ENCODE measurements around the gene CLIC6.

The CLIC6 gene

GRCh38 chr21:34730756-34731445 is 62.1 kb downstream of the CLIC6 start:
- Histone ChIP-seq H3K4me1 (ENCODE audit: insufficient read depth, low read length) (peaks cover 6% of the 10 kb centered on the region; the same call in 1 of the 2 replicates), H3K4me3 (ENCODE audit: low read length) (no peak overlapping the region), H3K27me3 (ENCODE audit: insufficient read depth, low read length) (no peaks in the 10 kb centered on the region), H3K36me3 (ENCODE audit: insufficient read depth, low read length) (no peaks in the 10 kb centered on the region), H3K9ac (ENCODE audit: low read depth, low read length) (no peak overlapping the region), H3K9me3 (ENCODE audit: insufficient read depth, low read depth, low read length) (no peaks in the 10 kb centered on the region), H3K27ac (ENCODE audit: low read depth, low read length) (no peak overlapping the region)
- WGBS, result 91% methylated on average over 5 of the region's 5 CpGs

- Histone ChIP-seq H3K4me1 (ENCODE audit: insufficient read depth, low read length) (peaks cover 6% of the 10 kb centered on the region; the same call in 1 of the 2 replicates), H3K27ac (ENCODE audit: low read depth, low read length) (no peak overlapping the region), H3K27me3 (ENCODE audit: insufficient read depth, low read length) (no peaks in the 10 kb centered on the region), H3K4me3 (ENCODE audit: low read length) (no peak overlapping the region), H3K9me3 (ENCODE audit: insufficient read depth, low read depth, low read length) (no peaks in the 10 kb centered on the region), H3K9ac (ENCODE audit: low read depth, low read length) (no peak overlapping the region), H3K36me3 (ENCODE audit: insufficient read depth, low read length) (no peaks in the 10 kb centered on the region)
- 98% methylated on average over 4 of the region's 4 CpGs for WGBS
Observed at GRCh38 chr21:34732388-34732821, 63.6 kb downstream of the CLIC6 start.

GRCh38 chr21:34733852-34734251 is 65.1 kb downstream of the CLIC6 start:
- H3K4me1 ChIP-seq (ENCODE audit: insufficient read depth, low read length), result peaks cover 1% of the 10 kb centered on the region; the same call in 1 of the 2 replicates
- H3K4me3 ChIP-seq (ENCODE audit: low read length), result no peak overlapping the region
- WGBS, result 94% methylated on average over 4 of the region's 4 CpGs
- no peak overlapping the region for H3K27ac ChIP-seq (ENCODE audit: low read depth, low read length)
- H3K36me3 ChIP-seq (ENCODE audit: insufficient read depth, low read length), result no peaks in the 10 kb centered on the region
- H3K9ac ChIP-seq (ENCODE audit: low read depth, low read length), result no peak overlapping the region
- H3K9me3 ChIP-seq (ENCODE audit: insufficient read depth, low read depth, low read length), result no peaks in the 10 kb centered on the region
- no peaks in the 10 kb centered on the region for H3K27me3 ChIP-seq (ENCODE audit: insufficient read depth, low read length)

GRCh38 chr21:34734696-34735095 is 65.9 kb downstream of the CLIC6 start:
- no peaks in the 10 kb centered on the region for H3K9me3 ChIP-seq (ENCODE audit: insufficient read depth, low read depth, low read length)
- H3K9ac ChIP-seq (ENCODE audit: low read depth, low read length), result no peak overlapping the region
- H3K36me3 ChIP-seq (ENCODE audit: insufficient read depth, low read length), result no peaks in the 10 kb centered on the region
- H3K27me3 ChIP-seq (ENCODE audit: insufficient read depth, low read length), result no peaks in the 10 kb centered on the region
- 94% methylated on average over 7 of the region's 7 CpGs for WGBS
- no peaks in the 10 kb centered on the region for H3K4me1 ChIP-seq (ENCODE audit: insufficient read depth, low read length)
- no peak overlapping the region for H3K27ac ChIP-seq (ENCODE audit: low read depth, low read length)
- H3K4me3 ChIP-seq (ENCODE audit: low read length), result no peak overlapping the region

- no peaks in the 10 kb centered on the region for H3K36me3 ChIP-seq (ENCODE audit: insufficient read depth, low read length)
- H3K4me1 ChIP-seq (ENCODE audit: insufficient read depth, low read length), result no peaks in the 10 kb centered on the region
- H3K27me3 ChIP-seq (ENCODE audit: insufficient read depth, low read length), result no peaks in the 10 kb centered on the region
- WGBS, result 93% methylated on average over 6 of the region's 6 CpGs
- H3K27ac ChIP-seq (ENCODE audit: low read depth, low read length), result no peak overlapping the region
- H3K4me3 ChIP-seq (ENCODE audit: low read length), result no peak overlapping the region
- H3K9me3 ChIP-seq (ENCODE audit: insufficient read depth, low read depth, low read length), result no peaks in the 10 kb centered on the region
- no peak overlapping the region for H3K9ac ChIP-seq (ENCODE audit: low read depth, low read length)
Observed at GRCh38 chr21:34736116-34736874, 67.5 kb downstream of the CLIC6 start.

- Histone ChIP-seq H3K27me3 (ENCODE audit: insufficient read depth, low read length) (no peaks in the 10 kb centered on the region), H3K4me1 (ENCODE audit: insufficient read depth, low read length) (no peaks in the 10 kb centered on the region), H3K9ac (ENCODE audit: low read depth, low read length) (no peak overlapping the region), H3K27ac (ENCODE audit: low read depth, low read length) (no peak overlapping the region), H3K4me3 (ENCODE audit: low read length) (no peak overlapping the region), H3K36me3 (ENCODE audit: insufficient read depth, low read length) (no peaks in the 10 kb centered on the region), H3K9me3 (ENCODE audit: insufficient read depth, low read depth, low read length) (no peaks in the 10 kb centered on the region)
- 96% methylated on average over 3 of the region's 3 CpGs for WGBS
Observed at GRCh38 chr21:34737115-34737514, 68.3 kb downstream of the CLIC6 start.

GRCh38 chr21:34740198-34740597 is 71.4 kb downstream of the CLIC6 start:
- Histone ChIP-seq H3K4me3 (ENCODE audit: low read length) (no peak overlapping the region), H3K27me3 (ENCODE audit: insufficient read depth, low read length) (no peaks in the 10 kb centered on the region)
- 100% methylated on average over 1 of the region's 1 CpG for WGBS

GRCh38 chr21:34743285-34743684 is 74.5 kb downstream of the CLIC6 start:
- 91% methylated on average over 9 of the region's 9 CpGs for WGBS
- H3K4me3 ChIP-seq (ENCODE audit: low read length), result no peak overlapping the region
- H3K9ac ChIP-seq (ENCODE audit: low read depth, low read length), result no peak overlapping the region
- H3K4me1 ChIP-seq (ENCODE audit: insufficient read depth, low read length), result no peaks in the 10 kb centered on the region
- H3K9me3 ChIP-seq (ENCODE audit: insufficient read depth, low read depth, low read length), result no peaks in the 10 kb centered on the region
- no peaks in the 10 kb centered on the region for H3K27me3 ChIP-seq (ENCODE audit: insufficient read depth, low read length)
- no peak overlapping the region for H3K27ac ChIP-seq (ENCODE audit: low read depth, low read length)
- no peaks in the 10 kb centered on the region for H3K36me3 ChIP-seq (ENCODE audit: insufficient read depth, low read length)

More at GRCh38 chr21:34740198-34740597, 71.4 kb downstream of the CLIC6 start:
- H3K9ac ChIP-seq (ENCODE audit: low read depth, low read length), result no peak overlapping the region
- no peaks in the 10 kb centered on the region for H3K9me3 ChIP-seq (ENCODE audit: insufficient read depth, low read depth, low read length)
- H3K27ac ChIP-seq (ENCODE audit: low read depth, low read length), result no peak overlapping the region
- no peaks in the 10 kb centered on the region for H3K4me1 ChIP-seq (ENCODE audit: insufficient read depth, low read length)
- H3K36me3 ChIP-seq (ENCODE audit: insufficient read depth, low read length), result no peaks in the 10 kb centered on the region

- Histone ChIP-seq H3K9ac (ENCODE audit: low read depth, low read length) (no peak overlapping the region), H3K27ac (ENCODE audit: low read depth, low read length) (no peak overlapping the region), H3K4me1 (ENCODE audit: insufficient read depth, low read length) (no peaks in the 10 kb centered on the region), H3K9me3 (ENCODE audit: insufficient read depth, low read depth, low read length) (no peaks in the 10 kb centered on the region), H3K4me3 (ENCODE audit: low read length) (no peak overlapping the region), H3K27me3 (ENCODE audit: insufficient read depth, low read length) (no peaks in the 10 kb centered on the region), H3K36me3 (ENCODE audit: insufficient read depth, low read length) (no peaks in the 10 kb centered on the region)
- WGBS, result 85% methylated on average over 9 of the region's 9 CpGs
Observed at GRCh38 chr21:34743831-34744230, 75.0 kb downstream of the CLIC6 start.

GRCh38 chr21:34744801-34745200 is 76.0 kb downstream of the CLIC6 start:
- Histone ChIP-seq H3K4me1 (ENCODE audit: insufficient read depth, low read length) (no peaks in the 10 kb centered on the region), H3K4me3 (ENCODE audit: low read length) (no peak overlapping the region), H3K27ac (ENCODE audit: low read depth, low read length) (no peak overlapping the region)

GRCh38 chr21:34745557-34746255 is 76.9 kb downstream of the CLIC6 start:
- H3K4me3 ChIP-seq (ENCODE audit: low read length), result no peak overlapping the region
- WGBS, result 63% methylated on average over 21 of the region's 21 CpGs
- no peaks in the 10 kb centered on the region for H3K9me3 ChIP-seq (ENCODE audit: insufficient read depth, low read depth, low read length)
- H3K27ac ChIP-seq (ENCODE audit: low read depth, low read length), result no peak overlapping the region
- no peaks in the 10 kb centered on the region for H3K27me3 ChIP-seq (ENCODE audit: insufficient read depth, low read length)
- H3K9ac ChIP-seq (ENCODE audit: low read depth, low read length), result no peak overlapping the region
- H3K36me3 ChIP-seq (ENCODE audit: insufficient read depth, low read length), result no peaks in the 10 kb centered on the region
- no peaks in the 10 kb centered on the region for H3K4me1 ChIP-seq (ENCODE audit: insufficient read depth, low read length)

More at GRCh38 chr21:34744801-34745200, 76.0 kb downstream of the CLIC6 start:
- Histone ChIP-seq H3K27me3 (ENCODE audit: insufficient read depth, low read length) (no peaks in the 10 kb centered on the region), H3K9me3 (ENCODE audit: insufficient read depth, low read depth, low read length) (no peaks in the 10 kb centered on the region), H3K9ac (ENCODE audit: low read depth, low read length) (no peak overlapping the region), H3K36me3 (ENCODE audit: insufficient read depth, low read length) (no peaks in the 10 kb centered on the region)
- 75% methylated on average over 3 of the region's 3 CpGs for WGBS

Data from HUES64 (cell line).